ENCODE results near the gene SHC4.
"Not testable (repeated sequence)": the region's sequence is repeated elsewhere in the genome, so short reads cannot be mapped to it uniquely, and the experiment has no call there.

Gene SHC4

GRCh38 chr15:48877630-48878595 is 85.8 kb downstream of the SHC4 start, which contains the start of gene EID1:
TSS of gene EID1 (plus strand) at chr15:48878134. CDS start at chr15:48878177, 43 bp downstream.
- peak; percentile 39 for DNase-seq

- DNase-seq: no peak
Observed at GRCh38 chr15:48876057-48876456, 87.7 kb downstream of the SHC4 start.

GRCh38 chr15:48875241-48875960 is 88.3 kb downstream of the SHC4 start:
- no peak for DNase-seq

- DNase-seq: no peak
Observed at GRCh38 chr15:48872632-48873031, 91.1 kb downstream of the SHC4 start.

GRCh38 chr15:48871542-48871941 is 92.2 kb downstream of the SHC4 start:
- no peak for DNase-seq

- no peak for DNase-seq
Observed at GRCh38 chr15:48869966-48870365, 93.8 kb downstream of the SHC4 start.

GRCh38 chr15:48868536-48868935 is 95.2 kb downstream of the SHC4 start:
- DNase-seq: no peak

- no peak for DNase-seq
Observed at GRCh38 chr15:48868023-48868422, 95.7 kb downstream of the SHC4 start.

GRCh38 chr15:48866141-48866563 is 97.6 kb downstream of the SHC4 start:
- DNase-seq: no peak

- no peak for DNase-seq
Observed at GRCh38 chr15:48865370-48866079, 98.2 kb downstream of the SHC4 start.

- no peak for DNase-seq
Observed at GRCh38 chr15:48862705-48863104, 101.0 kb downstream of the SHC4 start.

GRCh38 chr15:48861813-48862431 is 101.8 kb downstream of the SHC4 start:
- DNase-seq: no peak

- no peak for DNase-seq
Observed at GRCh38 chr15:48859426-48859825, 104.3 kb downstream of the SHC4 start.

GRCh38 chr15:48858401-48858800 is 105.3 kb downstream of the SHC4 start:
- no peak for DNase-seq

- no peak for DNase-seq
Observed at GRCh38 chr15:48856942-48857341, 106.8 kb downstream of the SHC4 start.

- DNase-seq: no peak
Observed at GRCh38 chr15:48855501-48856440, 107.9 kb downstream of the SHC4 start.

- DNase-seq: not testable (repeated sequence)
Observed at GRCh38 chr15:48854434-48854833, 109.3 kb downstream of the SHC4 start.

- no peak for DNase-seq
Observed at GRCh38 chr15:48851956-48852355, 111.8 kb downstream of the SHC4 start.

- DNase-seq: no peak
Observed at GRCh38 chr15:48850648-48851047, 113.1 kb downstream of the SHC4 start.

GRCh38 chr15:48845123-48845522 is 118.6 kb downstream of the SHC4 start:
- no peak for DNase-seq

- DNase-seq: no peak
Observed at GRCh38 chr15:48842501-48842900, 121.2 kb downstream of the SHC4 start.

GRCh38 chr15:48834756-48835155 is 129.0 kb downstream of the SHC4 start:
- no peak for DNase-seq

Data from NCI-H1417 treated with DMSO at 0.1 percent for 48 hours (cell line).